Activated naive CD8-positive, alpha-beta T cell (primary cell): ENCODE results near the gene LMAN2.

Experiments used
- H3K27ac Mint-ChIP-seq: one replicate; pipeline ENCODE4 v1.8.0; 2021; ENCODE audit warnings: mixed read lengths
- H3K27me3 Mint-ChIP-seq: one replicate; pipeline ENCODE4 v1.8.0; 2021; ENCODE audit warnings: mixed read lengths
- H3K36me3 Mint-ChIP-seq: one replicate; pipeline ENCODE4 v1.8.0; 2021; ENCODE audit warnings: mixed read lengths
- H3K4me1 Mint-ChIP-seq: one replicate; pipeline ENCODE4 v1.8.0; 2021; ENCODE audit warnings: low read depth, mixed read lengths
- H3K4me3 Mint-ChIP-seq: one replicate; pipeline ENCODE4 v1.8.0; 2021; ENCODE audit warnings: mild to moderate bottlenecking, mixed read lengths
- H3K9me3 Mint-ChIP-seq: one replicate; pipeline ENCODE4 v1.8.0; 2021; ENCODE audit warnings: low read depth, mixed read lengths

Gene LMAN2

GRCh38 chr5:177351392-177352329 is at the start of gene LMAN2:
Gene LMAN2 (minus strand): TSS chr5:177351668. CDS start chr5:177351647, 21 bp downstream.
- H3K4me1 Mint-ChIP-seq: peaks cover 64% of the 10 kb centered on the region

GRCh38 chr5:177399997-177400868 is 48.8 kb upstream of the LMAN2 start, which contains the start of gene PFN3:
Gene PFN3 (minus strand): TSS chr5:177400661. CDS start chr5:177400576, 85 bp downstream.
- H3K4me3 Mint-ChIP-seq: no peak within 1 kb of the TSS
- no peaks in the 10 kb centered on the region for H3K9me3 Mint-ChIP-seq
- no peak within 1 kb of the TSS for H3K27ac Mint-ChIP-seq
- H3K27me3 Mint-ChIP-seq: no peaks in the 10 kb centered on the region
- no peaks in the 10 kb centered on the region for H3K36me3 Mint-ChIP-seq
- H3K4me1 Mint-ChIP-seq: peaks cover 17% of the 10 kb centered on the region

More at GRCh38 chr5:177351392-177352329, at the start of gene LMAN2:
- Mint-ChIP-seq H3K36me3 (no peaks in the 10 kb centered on the region), H3K27me3 (no peaks in the 10 kb centered on the region), H3K9me3 (no peaks in the 10 kb centered on the region), H3K27ac (peak within 1 kb of the TSS; percentile 100), H3K4me3 (peak within 1 kb of the TSS; percentile 98)

GRCh38 chr5:177397875-177398390 is 46.5 kb upstream of the LMAN2 start:
- Mint-ChIP-seq H3K27ac (no peak overlapping the region), H3K9me3 (no peaks in the 10 kb centered on the region), H3K4me3 (no peak overlapping the region), H3K4me1 (peaks cover 8% of the 10 kb centered on the region), H3K36me3 (no peaks in the 10 kb centered on the region), H3K27me3 (no peaks in the 10 kb centered on the region)

GRCh38 chr5:177396807-177397206 is 45.3 kb upstream of the LMAN2 start:
- Mint-ChIP-seq H3K36me3 (no peaks in the 10 kb centered on the region), H3K4me1 (no peaks in the 10 kb centered on the region), H3K9me3 (no peaks in the 10 kb centered on the region), H3K27me3 (no peaks in the 10 kb centered on the region), H3K27ac (no peak overlapping the region), H3K4me3 (no peak overlapping the region)

GRCh38 chr5:177396078-177396477 is 44.6 kb upstream of the LMAN2 start:
- Mint-ChIP-seq H3K4me1 (peaks cover 5% of the 10 kb centered on the region), H3K36me3 (no peaks in the 10 kb centered on the region), H3K27ac (no peak overlapping the region), H3K4me3 (no peak overlapping the region), H3K27me3 (no peaks in the 10 kb centered on the region), H3K9me3 (no peaks in the 10 kb centered on the region)

GRCh38 chr5:177393990-177394389 is 42.5 kb upstream of the LMAN2 start:
- Mint-ChIP-seq H3K36me3 (no peaks in the 10 kb centered on the region), H3K27me3 (no peaks in the 10 kb centered on the region), H3K27ac (no peak overlapping the region)

GRCh38 chr5:177393206-177393765 is 41.8 kb upstream of the LMAN2 start:
- Mint-ChIP-seq H3K9me3 (no peaks in the 10 kb centered on the region), H3K27me3 (no peaks in the 10 kb centered on the region), H3K36me3 (no peaks in the 10 kb centered on the region), H3K27ac (no peak overlapping the region), H3K4me3 (no peak overlapping the region), H3K4me1 (peaks cover 33% of the 10 kb centered on the region)

More at GRCh38 chr5:177393990-177394389, 42.5 kb upstream of the LMAN2 start:
- no peaks in the 10 kb centered on the region for H3K9me3 Mint-ChIP-seq
- peaks cover 26% of the 10 kb centered on the region for H3K4me1 Mint-ChIP-seq
- no peak overlapping the region for H3K4me3 Mint-ChIP-seq

- H3K27ac Mint-ChIP-seq: no peak overlapping the region
- H3K9me3 Mint-ChIP-seq: no peaks in the 10 kb centered on the region
- no peaks in the 10 kb centered on the region for H3K27me3 Mint-ChIP-seq
- H3K4me1 Mint-ChIP-seq: peaks cover 35% of the 10 kb centered on the region
- no peak overlapping the region for H3K4me3 Mint-ChIP-seq
- H3K36me3 Mint-ChIP-seq: no peaks in the 10 kb centered on the region
These were observed 41.3 kb upstream of the LMAN2 start for GRCh38 chr5:177392765-177393164.

GRCh38 chr5:177390363-177391300 is 39.2 kb upstream of the LMAN2 start:
- H3K27me3 Mint-ChIP-seq: no peaks in the 10 kb centered on the region
- H3K4me3 Mint-ChIP-seq: peak overlapping the region; percentile 60
- peak overlapping the region; percentile 84 for H3K27ac Mint-ChIP-seq
- H3K36me3 Mint-ChIP-seq: no peaks in the 10 kb centered on the region
- no peaks in the 10 kb centered on the region for H3K9me3 Mint-ChIP-seq
- H3K4me1 Mint-ChIP-seq: peaks cover 35% of the 10 kb centered on the region

- H3K9me3 Mint-ChIP-seq: no peaks in the 10 kb centered on the region
- peaks cover 41% of the 10 kb centered on the region for H3K4me1 Mint-ChIP-seq
- H3K27me3 Mint-ChIP-seq: no peaks in the 10 kb centered on the region
- H3K27ac Mint-ChIP-seq: peak overlapping the region; percentile 83
- peak overlapping the region; percentile 49 for H3K4me3 Mint-ChIP-seq
- H3K36me3 Mint-ChIP-seq: no peaks in the 10 kb centered on the region
These were observed 38.0 kb upstream of the LMAN2 start for GRCh38 chr5:177389241-177390169.

- Mint-ChIP-seq H3K27ac (peak overlapping the region; percentile 83), H3K4me3 (no peak overlapping the region), H3K36me3 (no peaks in the 10 kb centered on the region), H3K27me3 (no peaks in the 10 kb centered on the region), H3K9me3 (no peaks in the 10 kb centered on the region), H3K4me1 (peaks cover 44% of the 10 kb centered on the region)
These were observed 37.1 kb upstream of the LMAN2 start for GRCh38 chr5:177388521-177389052.

- Mint-ChIP-seq H3K27ac (no peak overlapping the region), H3K36me3 (no peaks in the 10 kb centered on the region), H3K27me3 (no peaks in the 10 kb centered on the region), H3K4me3 (no peak overlapping the region), H3K9me3 (no peaks in the 10 kb centered on the region), H3K4me1 (peaks cover 51% of the 10 kb centered on the region)
These were observed 35.9 kb upstream of the LMAN2 start for GRCh38 chr5:177387405-177387804.

GRCh38 chr5:177386542-177386941 is 35.1 kb upstream of the LMAN2 start:
- Mint-ChIP-seq H3K4me1 (peaks cover 52% of the 10 kb centered on the region), H3K36me3 (no peaks in the 10 kb centered on the region), H3K4me3 (no peak overlapping the region), H3K27me3 (no peaks in the 10 kb centered on the region), H3K9me3 (no peaks in the 10 kb centered on the region), H3K27ac (no peak overlapping the region)
